ENCODE results near the gene ATG10. TPM values are rescaled to one million over a fixed set of nuclear protein-coding genes. Genes with fewer than 3 reads are reported as not detected.
"Not testable (repeated sequence)": the region's sequence is repeated elsewhere in the genome, so short reads cannot be mapped to it uniquely, and the experiment has no call there.

ATG10 gene
- total RNA-seq, 1 donor from 2014 or later = 10.6 TPM

GRCh38 chr5:81983148-81983547 is 11.3 kb downstream of the ATG10 start:
- DNase-seq = not testable (repeated sequence)

GRCh38 chr5:81983563-81983962 is 11.7 kb downstream of the ATG10 start:
- not testable (repeated sequence) for DNase-seq

GRCh38 chr5:81986126-81986525 is 14.3 kb downstream of the ATG10 start:
- DNase-seq = no peak

- DNase-seq = peak; percentile 32
Observed at GRCh38 chr5:81989204-81989603, 17.4 kb downstream of the ATG10 start.

- DNase-seq = no peak
Observed at GRCh38 chr5:81994679-81995078, 22.9 kb downstream of the ATG10 start.

GRCh38 chr5:81995407-81995806 is 23.6 kb downstream of the ATG10 start:
- no peak for DNase-seq

GRCh38 chr5:82004511-82004910 is 32.7 kb downstream of the ATG10 start:
- DNase-seq = no peak

GRCh38 chr5:82009869-82010268 is 38.0 kb downstream of the ATG10 start:
- DNase-seq = not testable (repeated sequence)

GRCh38 chr5:82010696-82011095 is 38.9 kb downstream of the ATG10 start:
- DNase-seq = no peak

- DNase-seq = no peak
Observed at GRCh38 chr5:82011761-82012160, 39.9 kb downstream of the ATG10 start.

GRCh38 chr5:82014644-82015043 is 42.8 kb downstream of the ATG10 start:
- not testable (repeated sequence) for DNase-seq

- no peak for DNase-seq
Observed at GRCh38 chr5:82018462-82018861, 46.6 kb downstream of the ATG10 start.

- DNase-seq = no peak
Observed at GRCh38 chr5:82019342-82020138, 47.7 kb downstream of the ATG10 start.

GRCh38 chr5:82022499-82022898 is 50.7 kb downstream of the ATG10 start:
- no peak for DNase-seq

- DNase-seq = no peak
Observed at GRCh38 chr5:82023644-82024043, 51.8 kb downstream of the ATG10 start.

- DNase-seq = no peak
Observed at GRCh38 chr5:82031220-82032119, 59.6 kb downstream of the ATG10 start.

GRCh38 chr5:82042894-82043293 is 71.1 kb downstream of the ATG10 start:
- DNase-seq = not testable (repeated sequence)

GRCh38 chr5:82044010-82044409 is 72.2 kb downstream of the ATG10 start:
- no peak for DNase-seq

GRCh38 chr5:82045554-82046275 is 73.9 kb downstream of the ATG10 start:
- DNase-seq = no peak

GRCh38 chr5:82046276-82046647 is 74.4 kb downstream of the ATG10 start:
- DNase-seq = no peak

- DNase-seq = no peak
Observed at GRCh38 chr5:82050955-82051354, 79.1 kb downstream of the ATG10 start.

GRCh38 chr5:82054004-82054710 is 82.3 kb downstream of the ATG10 start:
- DNase-seq = no peak
